GM12878 (cell line): ENCODE measurements around the gene SF3B2. TPM values are rescaled to one million over a fixed set of nuclear protein-coding genes. Genes with fewer than 3 reads are reported as not detected.

Experiments
- BCL11A ChIP-seq: IDR thresholded peaks from 2 replicates; pipeline ENCODE4 v1.6.1; 2011; ENCODE audit warnings: low read depth, low read length
- BHLHE40 ChIP-seq, 2 experiments: fragments of 450-650 bp in 1 of 2; IDR thresholded peaks; 2 replicates each; pipeline ENCODE4 v1.6.1; 2011 to 2017; ENCODE audit warnings: low read depth in 2 of 2, borderline replicate concordance in 1 of 2, improper control_type of control experiment in 1 of 2, low read length in 1 of 2, mild to moderate bottlenecking in 1 of 2
- CBFB ChIP-seq: IDR thresholded peaks from 2 replicates; pipeline ENCODE4 v1.6.1; 2016; ENCODE audit warnings: antibody characterized with exemption, low read depth
- IRF4 ChIP-seq: IDR thresholded peaks from 2 replicates; pipeline ENCODE4 v1.6.1; 2011; ENCODE audit warnings: low read depth, low read length
- MYB ChIP-seq: fragments of 150-350 bp; IDR thresholded peaks from 2 replicates; pipeline ENCODE4 v1.6.1; 2014; ENCODE audit warnings: mild to moderate bottlenecking, low read depth, low read length, borderline replicate concordance
- NR2C1 ChIP-seq: fragments of 450-650 bp; IDR thresholded peaks from 2 replicates; pipeline ENCODE4 v1.6.1; 2017; ENCODE audit warnings: antibody characterized with exemption, mild to moderate bottlenecking, moderate library complexity
- NR2F1 ChIP-seq: fragments of 450-650 bp; conservative IDR thresholded peaks from 2 replicates; pipeline ENCODE4 v1.6.1; 2017; ENCODE audit warnings: mild to moderate bottlenecking
- PAX5 ChIP-seq: IDR thresholded peaks from 2 replicates; pipeline ENCODE4 v1.6.1; 2011; ENCODE audit warnings: low read depth, low read length, borderline replicate concordance
- SMAD5 ChIP-seq: IDR thresholded peaks from 2 replicates; pipeline ENCODE4 v1.6.1; 2016; ENCODE audit warnings: antibody characterized with exemption, low read depth
- SPI1 ChIP-seq: IDR thresholded peaks from 2 replicates; pipeline ENCODE4 v1.6.1; 2011; ENCODE audit warnings: low read depth, mild to moderate bottlenecking, low read length, moderate library complexity, borderline replicate concordance; ENCODE audit not compliant: insufficient read depth
- STAT3 ChIP-seq: IDR thresholded peaks from 2 replicates; pipeline ENCODE4 v1.6.1; 2011; ENCODE audit warnings: low read depth, low read length, improper control_type of control experiment
- SUPT20H ChIP-seq: IDR thresholded peaks from 2 replicates; pipeline ENCODE4 v1.6.1; 2011; ENCODE audit warnings: low read depth, mild to moderate bottlenecking, low read length, moderate library complexity, borderline replicate concordance; ENCODE audit not compliant: control insufficient read depth
- TCF12 ChIP-seq: IDR thresholded peaks from 2 replicates; pipeline ENCODE4 v1.6.1; 2011; ENCODE audit warnings: low read depth, mild to moderate bottlenecking, low read length
- WRNIP1 ChIP-seq: IDR thresholded peaks from 2 replicates; pipeline ENCODE4 v1.6.1; 2011; ENCODE audit warnings: low read depth, low read length, improper control_type of control experiment, borderline replicate concordance
- YY1 ChIP-seq: IDR thresholded peaks from 2 replicates; pipeline ENCODE4 v1.6.1; 2011; ENCODE audit warnings: low read depth, mild to moderate bottlenecking, low read length
- ZNF622 ChIP-seq: fragments of 450-650 bp; IDR thresholded peaks from 2 replicates; pipeline ENCODE4 v1.6.1; 2017; ENCODE audit warnings: mild to moderate bottlenecking, inconsistent platforms
- polyA plus RNA-seq, 11 experiments: library from polyadenylated mRNA; depleted of rRNA in 4 of 11; unstranded in 6 of 11; stranded (reverse) in 5 of 11; fragments of >200 nt; fragmentation: Nextera tagmentation in 4 of 11; fragmentation: Illumina TruSeq in 1 of 11; extraction: Ambion mirVana in 4 of 11; extraction: Trizol in 1 of 11; gene quantifications; 1 replicate in 1 of 11; 2 replicates in 10 of 11; pipeline versions ENCODE4 v1.2.1 to v1.2.3, GENCODE V29; 2011 to 2016; ENCODE audit warnings: inconsistent platforms in 2 of 11, missing spikeins in 2 of 11, low read depth in 1 of 11
- total RNA-seq, 4 experiments: library from RNA; depleted of rRNA in 3 of 4; stranded (reverse); fragments of >200 nt in 3 of 4; fragmentation: Illumina TruSeq in 1 of 4; extraction: Trizol in 1 of 4; gene quantifications; 2 replicates each; pipeline versions ENCODE4 v1.2.1 to v1.2.3, GENCODE V29; 2013 to 2021
- TF ChIP-seq, protein P1 (sequence below): fragments of 450-650 bp; IDR thresholded peaks from 2 replicates; pipeline ENCODE4 v1.6.1; 2017; ENCODE audit warnings: antibody characterized with exemption, mild to moderate bottlenecking, moderate library complexity
- TF ChIP-seq, protein P2 (sequence below): IDR thresholded peaks from 2 replicates; pipeline ENCODE4 v1.6.1; 2012; ENCODE audit warnings: low read depth, low read length, improper control_type of control experiment
- TF ChIP-seq, protein P3 (sequence below): fragments of 450-650 bp; IDR thresholded peaks from 2 replicates; pipeline ENCODE4 v1.6.1; 2014; ENCODE audit warnings: mild to moderate bottlenecking

SF3B2 gene
- total and polyA plus RNA-seq, 10 of the 15 experiments (the other 5 are each of a cell fraction or from before 2014, with no cell fraction given): 56.3 to 245 (median 144) TPM

DNA sequence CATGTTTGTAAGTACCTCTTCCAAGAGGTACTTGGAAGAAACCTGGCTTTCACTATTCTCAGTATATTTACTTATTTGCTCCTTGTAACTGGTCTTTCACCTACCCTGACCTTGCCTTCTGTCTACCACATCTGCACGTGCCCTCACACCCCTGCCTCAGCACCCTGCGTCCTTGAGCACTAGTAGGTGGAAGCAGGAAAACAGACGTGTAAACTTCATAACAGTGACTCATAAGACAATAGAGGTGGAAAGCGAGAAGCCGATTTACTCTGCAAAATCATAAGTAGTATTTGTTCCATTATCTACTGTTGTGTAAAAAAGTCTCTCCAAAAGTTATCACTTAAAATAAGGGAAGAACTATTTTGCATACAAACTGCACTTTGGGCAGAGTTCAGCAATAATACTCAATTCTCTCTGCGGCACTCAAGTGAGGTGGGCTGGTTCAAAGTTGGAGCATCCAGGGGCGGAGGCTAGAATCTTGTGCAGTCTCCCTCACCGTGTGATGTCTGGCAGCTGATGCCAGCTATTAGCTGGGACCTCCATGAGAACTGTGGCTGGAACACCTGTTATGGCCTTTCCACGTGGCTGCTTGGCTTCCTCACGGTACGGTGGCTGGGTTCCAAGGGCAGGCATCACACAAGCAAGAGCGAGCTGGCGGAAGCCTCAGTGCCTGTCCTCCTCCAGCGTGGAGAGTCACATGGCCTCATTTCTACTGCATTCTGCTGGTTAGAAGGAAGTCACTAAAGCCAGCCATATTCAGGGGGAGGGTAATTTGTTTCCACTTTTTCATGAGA, 48.3 kb downstream of the SF3B2 start (continued):
- TF ChIP-seq, protein P1, sequence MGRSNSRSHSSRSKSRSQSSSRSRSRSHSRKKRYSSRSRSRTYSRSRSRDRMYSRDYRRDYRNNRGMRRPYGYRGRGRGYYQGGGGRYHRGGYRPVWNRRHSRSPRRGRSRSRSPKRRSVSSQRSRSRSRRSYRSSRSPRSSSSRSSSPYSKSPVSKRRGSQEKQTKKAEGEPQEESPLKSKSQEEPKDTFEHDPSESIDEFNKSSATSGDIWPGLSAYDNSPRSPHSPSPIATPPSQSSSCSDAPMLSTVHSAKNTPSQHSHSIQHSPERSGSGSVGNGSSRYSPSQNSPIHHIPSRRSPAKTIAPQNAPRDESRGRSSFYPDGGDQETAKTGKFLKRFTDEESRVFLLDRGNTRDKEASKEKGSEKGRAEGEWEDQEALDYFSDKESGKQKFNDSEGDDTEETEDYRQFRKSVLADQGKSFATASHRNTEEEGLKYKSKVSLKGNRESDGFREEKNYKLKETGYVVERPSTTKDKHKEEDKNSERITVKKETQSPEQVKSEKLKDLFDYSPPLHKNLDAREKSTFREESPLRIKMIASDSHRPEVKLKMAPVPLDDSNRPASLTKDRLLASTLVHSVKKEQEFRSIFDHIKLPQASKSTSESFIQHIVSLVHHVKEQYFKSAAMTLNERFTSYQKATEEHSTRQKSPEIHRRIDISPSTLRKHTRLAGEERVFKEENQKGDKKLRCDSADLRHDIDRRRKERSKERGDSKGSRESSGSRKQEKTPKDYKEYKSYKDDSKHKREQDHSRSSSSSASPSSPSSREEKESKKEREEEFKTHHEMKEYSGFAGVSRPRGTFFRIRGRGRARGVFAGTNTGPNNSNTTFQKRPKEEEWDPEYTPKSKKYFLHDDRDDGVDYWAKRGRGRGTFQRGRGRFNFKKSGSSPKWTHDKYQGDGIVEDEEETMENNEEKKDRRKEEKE: no peak
- TF ChIP-seq SUPT20H (no peak), BHLHE40 (IDR thresholded peaks at IDR 0.05; ENCODE audit: borderline replicate concordance in 1 of 2, low read depth in 2 of 2, low read length in 1 of 2) (peak; percentile 83 to 86), STAT3 (no peak), PAX5 (peak; percentile 43; the same call in 1 of the 2 replicates), CBFB (no peak), SMAD5 (no peak), TCF12 (0 out of 2 replicates have a peak, but pooled peaks have one; percentile 14), YY1 (peak; percentile 73; the same call in 1 of the 2 replicates), SPI1 (no peak), BCL11A (no peak), ZNF622 (no peak), MYB (no peak), IRF4 (no peak), WRNIP1 (no peak), NR2F1 (no peak), NR2C1 (no peak)
- TF ChIP-seq, protein P2, sequence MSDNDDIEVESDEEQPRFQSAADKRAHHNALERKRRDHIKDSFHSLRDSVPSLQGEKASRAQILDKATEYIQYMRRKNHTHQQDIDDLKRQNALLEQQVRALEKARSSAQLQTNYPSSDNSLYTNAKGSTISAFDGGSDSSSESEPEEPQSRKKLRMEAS: peak; percentile 45; the same call in 1 of the 2 replicates
- TF ChIP-seq, protein P3, sequence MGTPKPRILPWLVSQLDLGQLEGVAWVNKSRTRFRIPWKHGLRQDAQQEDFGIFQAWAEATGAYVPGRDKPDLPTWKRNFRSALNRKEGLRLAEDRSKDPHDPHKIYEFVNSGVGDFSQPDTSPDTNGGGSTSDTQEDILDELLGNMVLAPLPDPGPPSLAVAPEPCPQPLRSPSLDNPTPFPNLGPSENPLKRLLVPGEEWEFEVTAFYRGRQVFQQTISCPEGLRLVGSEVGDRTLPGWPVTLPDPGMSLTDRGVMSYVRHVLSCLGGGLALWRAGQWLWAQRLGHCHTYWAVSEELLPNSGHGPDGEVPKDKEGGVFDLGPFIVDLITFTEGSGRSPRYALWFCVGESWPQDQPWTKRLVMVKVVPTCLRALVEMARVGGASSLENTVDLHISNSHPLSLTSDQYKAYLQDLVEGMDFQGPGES: no peak
- TF ChIP-seq, all 136 proteins: peak for 22
